Measurements from ENCODE around the gene HOXD3. TPM values are rescaled to one million over a fixed set of nuclear protein-coding genes. Genes with fewer than 3 reads are reported as not detected.

The HOXD3 gene
- total and polyA plus RNA-seq, 4 donors = not detected

DNA sequence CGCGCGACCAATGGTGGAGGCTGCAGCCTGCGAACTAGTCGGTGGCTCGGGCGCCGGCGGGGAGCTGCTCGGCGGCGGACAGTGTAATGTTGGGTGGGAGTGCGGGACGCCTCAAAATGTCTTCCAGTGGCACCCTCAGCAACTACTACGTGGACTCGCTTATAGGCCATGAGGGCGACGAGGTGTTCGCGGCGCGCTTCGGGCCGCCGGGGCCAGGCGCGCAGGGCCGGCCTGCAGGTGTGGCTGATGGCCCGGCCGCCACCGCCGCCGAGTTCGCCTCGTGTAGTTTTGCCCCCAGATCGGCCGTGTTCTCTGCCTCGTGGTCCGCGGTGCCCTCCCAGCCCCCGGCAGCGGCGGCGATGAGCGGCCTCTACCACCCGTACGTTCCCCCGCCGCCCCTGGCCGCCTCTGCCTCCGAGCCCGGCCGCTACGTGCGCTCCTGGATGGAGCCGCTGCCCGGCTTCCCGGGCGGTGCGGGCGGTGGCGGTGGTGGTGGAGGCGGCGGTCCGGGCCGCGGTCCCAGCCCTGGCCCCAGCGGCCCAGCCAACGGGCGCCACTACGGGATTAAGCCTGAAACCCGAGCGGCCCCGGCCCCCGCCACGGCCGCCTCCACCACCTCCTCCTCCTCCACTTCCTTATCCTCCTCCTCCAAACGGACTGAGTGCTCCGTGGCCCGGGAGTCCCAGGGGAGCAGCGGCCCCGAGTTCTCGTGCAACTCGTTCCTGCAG, 34.3 kb upstream of the HOXD3 start, which contains the start of gene HOXD9:
Gene HOXD9 (plus strand): TSS at position 37 of the 728 bp plus-strand sequence. CDS start 50 bp downstream, at position 87.
- DNase-seq (ENCODE audit: low spot score) = no peak
- Histone ChIP-seq H3K4me1 (ENCODE audit: control insufficient read depth in 4 of 4, insufficient read depth in 4 of 4, low read length in 3 of 4) (peaks cover 4 to 10% (median 9%) of the 10 kb centered on the region in 4 donors), H3K27ac (ENCODE audit: low read depth in 1 of 2, low read length in 2 of 2) (no peak within 1 kb of the TSS)

More for the DNA sequence above, 34.3 kb upstream of the HOXD3 start, which contains the start of gene HOXD9:
- Histone ChIP-seq H3K4me3 (ENCODE audit: low read depth in 1 of 3, low read length in 3 of 3) (peak within 1 kb of the TSS in 1 of 3 donors; percentile 47), H3K9me3 (ENCODE audit: control insufficient read depth in 4 of 4, low read length in 3 of 4) (peaks cover 0 to 5% (median 0%) of the 10 kb centered on the region in 4 donors), H3K9ac (ENCODE audit: low read depth in 1 of 2, low read length in 2 of 2) (no peak within 1 kb of the TSS), H3K36me3 (ENCODE audit: control insufficient read depth in 4 of 4, insufficient read depth in 3 of 4, low read depth in 1 of 4, low read length in 3 of 4) (no peaks in the 10 kb centered on the region), H3K27me3 (ENCODE audit: control insufficient read depth in 4 of 4, insufficient read depth in 4 of 4, low read length in 3 of 4) (peaks cover 20 to 51% (median 28%) of the 10 kb centered on the region in 4 donors)
- 5% methylated on average over 84 of the region's 84 CpGs for WGBS
- TF ChIP-seq HNF4G (IDR thresholded peaks at IDR 0.05) (no peak), GABPA (IDR thresholded peaks at IDR 0.05 in 1 of 2, conservative IDR thresholded peaks at IDR 0.05 in 1 of 2) (no peak), RAD21 (IDR thresholded peaks at IDR 0.05) (no peak), TAF1 (conservative IDR thresholded peaks at IDR 0.05) (no peak), SP1 (IDR thresholded peaks at IDR 0.05) (no peak), FOXA2 (IDR thresholded peaks at IDR 0.05) (no peak), RXRA (IDR thresholded peaks at IDR 0.05) (no peak), EGR1 (IDR thresholded peaks at IDR 0.05; ENCODE audit: low read depth in 2 of 2) (no peak), HNF4A (conservative IDR thresholded peaks at IDR 0.05) (no peak), JUND (IDR thresholded peaks at IDR 0.05) (no peak), FOXA1 (IDR thresholded peaks at IDR 0.05) (no peak), ATF3 (IDR thresholded peaks at IDR 0.05) (no peak), NR2F2 (IDR thresholded peaks at IDR 0.05) (no peak), YY1 (IDR thresholded peaks at IDR 0.05) (no peak)
- TF ChIP-seq, protein P1, sequence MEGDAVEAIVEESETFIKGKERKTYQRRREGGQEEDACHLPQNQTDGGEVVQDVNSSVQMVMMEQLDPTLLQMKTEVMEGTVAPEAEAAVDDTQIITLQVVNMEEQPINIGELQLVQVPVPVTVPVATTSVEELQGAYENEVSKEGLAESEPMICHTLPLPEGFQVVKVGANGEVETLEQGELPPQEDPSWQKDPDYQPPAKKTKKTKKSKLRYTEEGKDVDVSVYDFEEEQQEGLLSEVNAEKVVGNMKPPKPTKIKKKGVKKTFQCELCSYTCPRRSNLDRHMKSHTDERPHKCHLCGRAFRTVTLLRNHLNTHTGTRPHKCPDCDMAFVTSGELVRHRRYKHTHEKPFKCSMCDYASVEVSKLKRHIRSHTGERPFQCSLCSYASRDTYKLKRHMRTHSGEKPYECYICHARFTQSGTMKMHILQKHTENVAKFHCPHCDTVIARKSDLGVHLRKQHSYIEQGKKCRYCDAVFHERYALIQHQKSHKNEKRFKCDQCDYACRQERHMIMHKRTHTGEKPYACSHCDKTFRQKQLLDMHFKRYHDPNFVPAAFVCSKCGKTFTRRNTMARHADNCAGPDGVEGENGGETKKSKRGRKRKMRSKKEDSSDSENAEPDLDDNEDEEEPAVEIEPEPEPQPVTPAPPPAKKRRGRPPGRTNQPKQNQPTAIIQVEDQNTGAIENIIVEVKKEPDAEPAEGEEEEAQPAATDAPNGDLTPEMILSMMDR (IDR thresholded peaks at IDR 0.05; ENCODE audit: low read depth, low read length, missing input control) = no peak
- TF ChIP-seq, protein P2, sequence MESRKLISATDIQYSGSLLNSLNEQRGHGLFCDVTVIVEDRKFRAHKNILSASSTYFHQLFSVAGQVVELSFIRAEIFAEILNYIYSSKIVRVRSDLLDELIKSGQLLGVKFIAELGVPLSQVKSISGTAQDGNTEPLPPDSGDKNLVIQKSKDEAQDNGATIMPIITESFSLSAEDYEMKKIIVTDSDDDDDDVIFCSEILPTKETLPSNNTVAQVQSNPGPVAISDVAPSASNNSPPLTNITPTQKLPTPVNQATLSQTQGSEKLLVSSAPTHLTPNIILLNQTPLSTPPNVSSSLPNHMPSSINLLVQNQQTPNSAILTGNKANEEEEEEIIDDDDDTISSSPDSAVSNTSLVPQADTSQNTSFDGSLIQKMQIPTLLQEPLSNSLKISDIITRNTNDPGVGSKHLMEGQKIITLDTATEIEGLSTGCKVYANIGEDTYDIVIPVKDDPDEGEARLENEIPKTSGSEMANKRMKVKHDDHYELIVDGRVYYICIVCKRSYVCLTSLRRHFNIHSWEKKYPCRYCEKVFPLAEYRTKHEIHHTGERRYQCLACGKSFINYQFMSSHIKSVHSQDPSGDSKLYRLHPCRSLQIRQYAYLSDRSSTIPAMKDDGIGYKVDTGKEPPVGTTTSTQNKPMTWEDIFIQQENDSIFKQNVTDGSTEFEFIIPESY (IDR thresholded peaks at IDR 0.05) = no peak
- TF ChIP-seq, protein P3, sequence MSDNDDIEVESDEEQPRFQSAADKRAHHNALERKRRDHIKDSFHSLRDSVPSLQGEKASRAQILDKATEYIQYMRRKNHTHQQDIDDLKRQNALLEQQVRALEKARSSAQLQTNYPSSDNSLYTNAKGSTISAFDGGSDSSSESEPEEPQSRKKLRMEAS (IDR thresholded peaks at IDR 0.05) = no peak
- TF ChIP-seq, protein P4, sequence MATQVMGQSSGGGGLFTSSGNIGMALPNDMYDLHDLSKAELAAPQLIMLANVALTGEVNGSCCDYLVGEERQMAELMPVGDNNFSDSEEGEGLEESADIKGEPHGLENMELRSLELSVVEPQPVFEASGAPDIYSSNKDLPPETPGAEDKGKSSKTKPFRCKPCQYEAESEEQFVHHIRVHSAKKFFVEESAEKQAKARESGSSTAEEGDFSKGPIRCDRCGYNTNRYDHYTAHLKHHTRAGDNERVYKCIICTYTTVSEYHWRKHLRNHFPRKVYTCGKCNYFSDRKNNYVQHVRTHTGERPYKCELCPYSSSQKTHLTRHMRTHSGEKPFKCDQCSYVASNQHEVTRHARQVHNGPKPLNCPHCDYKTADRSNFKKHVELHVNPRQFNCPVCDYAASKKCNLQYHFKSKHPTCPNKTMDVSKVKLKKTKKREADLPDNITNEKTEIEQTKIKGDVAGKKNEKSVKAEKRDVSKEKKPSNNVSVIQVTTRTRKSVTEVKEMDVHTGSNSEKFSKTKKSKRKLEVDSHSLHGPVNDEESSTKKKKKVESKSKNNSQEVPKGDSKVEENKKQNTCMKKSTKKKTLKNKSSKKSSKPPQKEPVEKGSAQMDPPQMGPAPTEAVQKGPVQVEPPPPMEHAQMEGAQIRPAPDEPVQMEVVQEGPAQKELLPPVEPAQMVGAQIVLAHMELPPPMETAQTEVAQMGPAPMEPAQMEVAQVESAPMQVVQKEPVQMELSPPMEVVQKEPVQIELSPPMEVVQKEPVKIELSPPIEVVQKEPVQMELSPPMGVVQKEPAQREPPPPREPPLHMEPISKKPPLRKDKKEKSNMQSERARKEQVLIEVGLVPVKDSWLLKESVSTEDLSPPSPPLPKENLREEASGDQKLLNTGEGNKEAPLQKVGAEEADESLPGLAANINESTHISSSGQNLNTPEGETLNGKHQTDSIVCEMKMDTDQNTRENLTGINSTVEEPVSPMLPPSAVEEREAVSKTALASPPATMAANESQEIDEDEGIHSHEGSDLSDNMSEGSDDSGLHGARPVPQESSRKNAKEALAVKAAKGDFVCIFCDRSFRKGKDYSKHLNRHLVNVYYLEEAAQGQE (IDR thresholded peaks at IDR 0.05) = no peak

Data from liver (tissue), 9 donors.